ENCODE results near the gene CELA2A.
"Not testable (repeated sequence)": the region's sequence is repeated elsewhere in the genome, so short reads cannot be mapped to it uniquely, and the experiment has no call there.

GRCh38 chr1:15482983-15483543, 26.5 kb downstream of the CELA2A start:
- TF ChIP-seq CTCF (IDR thresholded peaks at IDR 0.05); ZFX (IDR thresholded peaks at IDR 0.05; ENCODE audit: borderline replicate concordance): not testable (repeated sequence)

All from 22Rv1 (cell line).